Measurements from ENCODE around the gene ERC2.

DNA sequence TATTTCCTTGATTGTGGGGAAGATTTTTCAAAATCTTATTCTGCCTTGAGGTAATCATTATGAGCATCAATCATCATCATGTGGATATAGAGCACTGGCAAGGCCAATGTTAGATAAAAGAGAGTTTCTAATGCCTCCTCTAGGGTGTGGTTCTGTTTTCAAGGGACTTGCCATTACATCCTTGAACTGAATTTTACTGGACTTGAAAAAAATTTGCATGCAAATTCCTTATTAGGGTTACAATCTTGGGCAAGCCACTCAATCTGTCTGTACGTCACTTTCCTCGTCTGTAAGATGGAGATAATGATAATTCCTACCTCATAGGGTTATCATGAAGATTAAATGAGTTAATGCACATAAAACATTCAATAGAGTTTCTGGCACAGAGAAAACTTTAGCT lies 825.0 kb downstream of the ERC2 start:
- no peak for TF ChIP-seq CTCF (IDR thresholded peaks at IDR 0.05)
- TF ChIP-seq POLR2AphosphoS5 (IDR thresholded peaks at IDR 0.05): no peak
- no peak for TF ChIP-seq EP300 (IDR thresholded peaks at IDR 0.05)
- TF ChIP-seq POLR2A (IDR thresholded peaks at IDR 0.05): no peak

Data from upper lobe of left lung (tissue), 4 donors.